SU-DHL-6 (cell line): ENCODE measurements around the gene UBAC1.

ENCODE experiments used
- EZH2phosphoT487 ChIP-seq: fragments of 200-600 bp; sonication (generic), shearing (Covaris generic); conservative IDR thresholded peaks from 2 replicates; pipeline ENCODE4 v1.6.1; 2018; ENCODE audit warnings: mild to moderate bottlenecking, antibody characterized with exemption, low read length, moderate library complexity, mixed read lengths
- TF ChIP-seq, protein P1 (sequence below): fragments of 200-600 bp; sonication (generic); IDR thresholded peaks from one replicate; pipeline ENCODE4 v1.5.1; 2017; ENCODE audit warnings: antibody characterized with exemption, mild to moderate bottlenecking, low read length, moderate library complexity; ENCODE audit not compliant: insufficient read depth, poor library complexity, severe bottlenecking

GRCh38 chr9:135923508-135923907 lies 37.7 kb downstream of the UBAC1 start:
- TF ChIP-seq, protein P1, sequence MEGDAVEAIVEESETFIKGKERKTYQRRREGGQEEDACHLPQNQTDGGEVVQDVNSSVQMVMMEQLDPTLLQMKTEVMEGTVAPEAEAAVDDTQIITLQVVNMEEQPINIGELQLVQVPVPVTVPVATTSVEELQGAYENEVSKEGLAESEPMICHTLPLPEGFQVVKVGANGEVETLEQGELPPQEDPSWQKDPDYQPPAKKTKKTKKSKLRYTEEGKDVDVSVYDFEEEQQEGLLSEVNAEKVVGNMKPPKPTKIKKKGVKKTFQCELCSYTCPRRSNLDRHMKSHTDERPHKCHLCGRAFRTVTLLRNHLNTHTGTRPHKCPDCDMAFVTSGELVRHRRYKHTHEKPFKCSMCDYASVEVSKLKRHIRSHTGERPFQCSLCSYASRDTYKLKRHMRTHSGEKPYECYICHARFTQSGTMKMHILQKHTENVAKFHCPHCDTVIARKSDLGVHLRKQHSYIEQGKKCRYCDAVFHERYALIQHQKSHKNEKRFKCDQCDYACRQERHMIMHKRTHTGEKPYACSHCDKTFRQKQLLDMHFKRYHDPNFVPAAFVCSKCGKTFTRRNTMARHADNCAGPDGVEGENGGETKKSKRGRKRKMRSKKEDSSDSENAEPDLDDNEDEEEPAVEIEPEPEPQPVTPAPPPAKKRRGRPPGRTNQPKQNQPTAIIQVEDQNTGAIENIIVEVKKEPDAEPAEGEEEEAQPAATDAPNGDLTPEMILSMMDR = no peak
- no peak for TF ChIP-seq EZH2phosphoT487
